ENCODE measurements around the gene SCUBE3.

GRCh38 chr6:35209081-35209480, 4.7 kb upstream of the SCUBE3 start:
- TF ChIP-seq POLR2A (IDR thresholded peaks at IDR 0.05; ENCODE audit: low read depth, low read length) (no peak), POLR2AphosphoS5 (IDR thresholded peaks at IDR 0.05; ENCODE audit: low read depth, low read length) (no peak)

Measured in GM12891 (cell line).